Fibroblast of villous mesenchyme (primary cell): ENCODE data around the gene LRRC74A. TPM values are rescaled to one million over a fixed set of nuclear protein-coding genes. Genes with fewer than 3 reads are reported as not detected.

Source experiments
- DNase-seq: peaks from one replicate; pipeline ENCODE4 v3.0.0-alpha.2; 2010; ENCODE audit warnings: low read depth
- H3K4me3 ChIP-seq: 2 replicates; pipeline ENCODE4 v1.5.1; 2011; ENCODE audit warnings: low read depth, mild to moderate bottlenecking, low read length
- CTCF ChIP-seq: IDR thresholded peaks from 2 replicates; pipeline ENCODE4 v1.5.1; 2012; ENCODE audit warnings: low read depth, mild to moderate bottlenecking, low read length; ENCODE audit not compliant: insufficient read depth
- total RNA-seq: library from RNA; depleted of rRNA; stranded (reverse); fragments of >200 nt; gene quantifications from 2 replicates; pipeline ENCODE4 v1.2.3, GENCODE V29; 2012

LRRC74A gene
- total RNA-seq, 1 donor = not detected

GRCh38 chr14:76901171-76902055 lies 75.2 kb downstream of the LRRC74A start:
- no peak for TF ChIP-seq CTCF
- DNase-seq = peak; percentile 39
- H3K4me3 ChIP-seq = no peak overlapping the region

- TF ChIP-seq CTCF = no peak
- H3K4me3 ChIP-seq = no peak overlapping the region
- no peak for DNase-seq
Measured at GRCh38 chr14:76902591-76902990, 76.4 kb downstream of the LRRC74A start.

GRCh38 chr14:76904100-76904739 lies 78.0 kb downstream of the LRRC74A start:
- no peak for TF ChIP-seq CTCF
- DNase-seq = peak; percentile 94
- no peak overlapping the region for H3K4me3 ChIP-seq

- DNase-seq = peak; percentile 91
- no peak for TF ChIP-seq CTCF
- no peak overlapping the region for H3K4me3 ChIP-seq
Measured at GRCh38 chr14:76904740-76905569, 78.7 kb downstream of the LRRC74A start.

GRCh38 chr14:76908834-76909233 lies 82.6 kb downstream of the LRRC74A start:
- TF ChIP-seq CTCF = no peak
- DNase-seq = no peak

GRCh38 chr14:76909266-76909665 lies 83.1 kb downstream of the LRRC74A start:
- no peak for DNase-seq
- no peak overlapping the region for H3K4me3 ChIP-seq
- TF ChIP-seq CTCF = no peak

More at GRCh38 chr14:76908834-76909233, 82.6 kb downstream of the LRRC74A start:
- no peak overlapping the region for H3K4me3 ChIP-seq
